ENCODE measurements around the gene IPCEF1.
"Not testable (repeated sequence)": the region's sequence is repeated elsewhere in the genome, so short reads cannot be mapped to it uniquely, and the experiment has no call there.

IPCEF1 gene

DNA sequence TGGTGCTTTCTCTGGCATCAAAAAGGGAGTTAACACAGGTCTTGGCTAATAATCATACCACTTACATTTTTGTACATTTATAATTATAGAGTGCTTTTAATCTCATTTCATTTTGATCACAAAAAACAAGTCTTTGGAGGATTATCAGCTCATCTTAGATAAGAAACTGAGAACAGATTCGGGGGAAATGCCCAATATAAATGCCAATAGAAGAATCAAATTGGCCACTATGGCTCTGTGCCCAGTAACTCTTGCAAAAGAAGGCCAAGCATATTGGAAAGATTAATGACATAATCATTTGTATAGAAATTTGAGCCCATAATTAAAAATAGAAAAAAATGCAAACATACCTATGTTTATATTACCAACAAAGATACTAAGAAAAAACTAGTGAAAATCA is 42.5 kb downstream of the IPCEF1 start:
- Histone ChIP-seq H3K27me3 (no peaks in the 10 kb centered on the region), H3K4me3 (ENCODE audit: low read depth, low read length) (no peak overlapping the region), H3K36me3 (no peaks in the 10 kb centered on the region), H3K4me1 (peaks cover 8% of the 10 kb centered on the region), H3K9me3 (no peaks in the 10 kb centered on the region)
- TF ChIP-seq, protein P1, sequence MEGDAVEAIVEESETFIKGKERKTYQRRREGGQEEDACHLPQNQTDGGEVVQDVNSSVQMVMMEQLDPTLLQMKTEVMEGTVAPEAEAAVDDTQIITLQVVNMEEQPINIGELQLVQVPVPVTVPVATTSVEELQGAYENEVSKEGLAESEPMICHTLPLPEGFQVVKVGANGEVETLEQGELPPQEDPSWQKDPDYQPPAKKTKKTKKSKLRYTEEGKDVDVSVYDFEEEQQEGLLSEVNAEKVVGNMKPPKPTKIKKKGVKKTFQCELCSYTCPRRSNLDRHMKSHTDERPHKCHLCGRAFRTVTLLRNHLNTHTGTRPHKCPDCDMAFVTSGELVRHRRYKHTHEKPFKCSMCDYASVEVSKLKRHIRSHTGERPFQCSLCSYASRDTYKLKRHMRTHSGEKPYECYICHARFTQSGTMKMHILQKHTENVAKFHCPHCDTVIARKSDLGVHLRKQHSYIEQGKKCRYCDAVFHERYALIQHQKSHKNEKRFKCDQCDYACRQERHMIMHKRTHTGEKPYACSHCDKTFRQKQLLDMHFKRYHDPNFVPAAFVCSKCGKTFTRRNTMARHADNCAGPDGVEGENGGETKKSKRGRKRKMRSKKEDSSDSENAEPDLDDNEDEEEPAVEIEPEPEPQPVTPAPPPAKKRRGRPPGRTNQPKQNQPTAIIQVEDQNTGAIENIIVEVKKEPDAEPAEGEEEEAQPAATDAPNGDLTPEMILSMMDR (IDR thresholded peaks at IDR 0.05; ENCODE audit: low read depth, low read length), result no peak
- no peak for DNase-seq

DNA sequence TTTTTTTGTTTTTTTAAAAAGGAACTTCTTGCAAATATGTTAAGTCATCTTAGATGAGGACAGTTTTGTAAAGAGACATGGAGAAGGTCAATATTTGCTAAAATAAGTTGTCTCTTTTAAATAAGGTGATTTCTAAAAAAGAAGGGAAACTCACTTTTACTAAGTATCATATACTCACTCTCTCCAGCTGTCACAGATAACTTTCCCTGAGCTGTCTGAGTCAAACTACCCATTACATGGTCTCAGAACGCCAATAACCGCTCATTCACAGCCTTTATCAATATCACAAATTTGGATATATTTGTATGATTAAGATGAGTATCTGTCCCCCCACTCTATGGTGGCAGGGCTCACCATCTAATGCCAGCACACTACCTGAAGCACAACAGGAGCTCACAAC is 47.6 kb downstream of the IPCEF1 start:
- H3K9me3 ChIP-seq, result no peaks in the 10 kb centered on the region
- no peaks in the 10 kb centered on the region for H3K27me3 ChIP-seq
- no peak for DNase-seq
- TF ChIP-seq, protein P1 (IDR thresholded peaks at IDR 0.05; ENCODE audit: low read depth, low read length), result no peak
- no peak overlapping the region for H3K4me3 ChIP-seq (ENCODE audit: low read depth, low read length)
- no peaks in the 10 kb centered on the region for H3K36me3 ChIP-seq
- H3K4me1 ChIP-seq, result no peaks in the 10 kb centered on the region

DNA sequence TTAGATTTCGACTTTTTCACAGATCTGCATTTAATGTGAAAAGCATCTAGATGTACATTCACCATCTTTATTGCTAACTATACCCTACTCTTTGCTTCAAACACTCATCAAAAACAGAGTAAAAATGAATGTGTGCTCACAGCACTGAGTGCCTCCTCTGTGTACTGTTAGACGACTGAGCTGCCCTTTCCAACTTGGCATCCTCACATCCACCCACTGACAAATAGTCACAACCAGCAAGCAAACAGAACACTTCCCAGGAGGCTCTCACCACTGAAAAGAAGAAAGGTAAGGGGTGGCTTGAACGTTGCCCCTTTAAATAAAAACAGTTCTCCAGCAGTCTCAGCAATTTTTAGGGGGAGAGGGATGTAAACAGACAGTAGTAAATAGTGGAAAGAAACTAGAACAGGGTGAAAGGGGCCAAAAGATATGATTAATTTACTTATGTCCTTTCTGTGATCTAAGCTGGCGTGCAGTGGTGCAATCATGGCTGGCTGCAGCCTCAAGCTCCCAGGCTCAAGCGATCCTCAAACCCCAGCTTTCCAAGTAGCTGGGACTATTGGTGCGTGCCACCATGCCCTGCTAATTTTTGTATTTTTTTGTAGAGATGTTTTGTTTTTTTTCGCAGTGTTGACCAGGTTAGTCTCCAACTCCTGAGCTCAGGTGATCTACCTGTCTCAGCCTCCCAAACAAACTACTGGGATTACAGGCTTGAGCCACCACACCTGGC is 48.7 kb downstream of the IPCEF1 start:
- Histone ChIP-seq H3K9me3 (no peaks in the 10 kb centered on the region), H3K4me3 (ENCODE audit: low read depth, low read length) (no peak overlapping the region), H3K36me3 (no peaks in the 10 kb centered on the region), H3K27me3 (no peaks in the 10 kb centered on the region), H3K4me1 (no peaks in the 10 kb centered on the region)
- DNase-seq, result no peak
- TF ChIP-seq, protein P1 (IDR thresholded peaks at IDR 0.05; ENCODE audit: low read depth, low read length), result no peak

DNA sequence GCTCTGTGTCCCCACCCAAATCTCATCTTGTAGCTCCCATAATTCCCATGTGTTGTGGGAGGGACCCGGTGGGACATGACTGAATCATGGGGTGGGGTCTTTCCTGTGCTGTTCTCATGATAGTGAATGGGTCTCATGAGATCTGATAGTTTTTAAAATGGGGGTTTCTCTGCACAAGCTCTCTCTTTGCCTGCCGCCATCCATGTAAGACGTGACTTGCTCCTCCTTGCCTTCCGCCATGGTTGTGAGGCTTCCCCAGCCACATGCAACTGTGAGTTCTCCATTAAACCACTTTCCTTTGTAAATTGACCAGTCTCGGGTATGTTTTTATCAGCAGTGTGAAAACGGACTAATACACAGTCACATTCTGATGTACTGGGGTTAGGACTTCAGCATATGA is 49.5 kb downstream of the IPCEF1 start:
- H3K9me3 ChIP-seq; H3K36me3 ChIP-seq; H3K4me3 ChIP-seq (ENCODE audit: low read depth, low read length); DNase-seq; H3K4me1 ChIP-seq; H3K27me3 ChIP-seq: not testable (repeated sequence)

DNA sequence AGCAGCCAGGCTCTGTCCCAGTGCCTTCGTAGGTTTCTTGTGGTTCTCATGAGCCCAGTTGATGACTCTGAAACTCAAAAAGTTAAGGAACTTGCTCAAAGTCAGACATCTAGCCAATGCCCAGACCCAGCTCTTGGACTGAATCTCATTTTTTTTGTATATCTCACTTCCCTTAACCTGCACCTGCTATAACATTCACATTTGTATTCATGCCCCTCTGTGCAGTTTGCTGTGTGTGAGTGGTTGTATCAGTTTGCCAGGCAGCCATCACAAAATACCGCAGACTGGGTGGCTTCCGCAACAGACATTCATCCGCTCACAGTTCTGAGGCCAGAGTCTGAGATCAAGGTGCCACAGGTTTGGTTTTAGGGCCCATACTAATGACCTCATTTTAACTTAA is 49.9 kb downstream of the IPCEF1 start:
- DNase-seq, result no peak
- TF ChIP-seq, protein P1 (IDR thresholded peaks at IDR 0.05; ENCODE audit: low read depth, low read length), result no peak
- no peaks in the 10 kb centered on the region for H3K36me3 ChIP-seq
- no peaks in the 10 kb centered on the region for H3K27me3 ChIP-seq
- no peak overlapping the region for H3K4me3 ChIP-seq (ENCODE audit: low read depth, low read length)
- H3K9me3 ChIP-seq, result no peaks in the 10 kb centered on the region
- H3K4me1 ChIP-seq, result no peaks in the 10 kb centered on the region

DNA sequence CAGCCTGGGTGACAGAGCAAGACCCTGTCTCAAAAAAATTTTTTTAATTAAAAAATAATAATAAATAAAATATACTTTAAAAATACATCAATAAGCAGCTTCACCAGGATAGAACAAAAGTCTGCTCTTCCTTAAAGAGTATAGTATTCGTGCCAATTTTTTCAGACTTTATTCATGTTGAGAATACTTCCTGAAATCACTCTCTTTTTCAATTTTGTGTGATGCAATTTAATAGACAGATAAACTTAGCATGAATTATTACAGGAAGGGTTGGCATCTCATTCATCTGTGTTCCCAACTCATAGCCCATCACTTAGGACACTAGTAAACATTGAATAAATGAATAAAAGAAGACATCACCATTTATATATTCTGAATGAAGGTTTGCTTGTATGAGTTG is 52.4 kb downstream of the IPCEF1 start:
- TF ChIP-seq, protein P1 (IDR thresholded peaks at IDR 0.05; ENCODE audit: low read depth, low read length), result no peak
- no peak for DNase-seq
- Histone ChIP-seq H3K36me3 (no peaks in the 10 kb centered on the region), H3K27me3 (no peaks in the 10 kb centered on the region), H3K4me1 (no peaks in the 10 kb centered on the region), H3K9me3 (no peaks in the 10 kb centered on the region), H3K4me3 (ENCODE audit: low read depth, low read length) (no peak overlapping the region)

DNA sequence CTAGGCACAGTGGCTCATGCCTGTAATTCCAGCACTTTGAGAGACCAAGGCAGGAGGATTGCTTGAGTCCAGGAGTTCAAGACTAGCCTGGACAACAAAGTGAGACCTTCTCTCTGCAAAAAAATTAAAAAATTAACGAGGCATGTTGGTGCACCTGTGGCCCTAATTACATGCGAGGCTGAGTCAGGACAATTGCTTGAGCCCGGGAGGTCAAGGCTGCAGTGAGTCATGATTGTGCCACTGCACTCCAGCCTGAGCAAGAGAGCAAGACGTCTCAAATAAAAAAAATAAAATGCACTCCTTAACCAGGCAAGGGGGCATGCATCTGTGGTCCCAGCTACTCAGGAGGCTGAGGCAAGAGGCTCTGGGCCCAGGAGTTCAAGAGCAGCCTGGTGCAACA is 53.0 kb downstream of the IPCEF1 start:
- H3K36me3 ChIP-seq; H3K4me1 ChIP-seq; DNase-seq; H3K4me3 ChIP-seq (ENCODE audit: low read depth, low read length); H3K9me3 ChIP-seq; H3K27me3 ChIP-seq: not testable (repeated sequence)
